GOT3 (cell line): ENCODE results near the gene MICU1.
"Not testable (repeated sequence)": the region's sequence is repeated elsewhere in the genome, so short reads cannot be mapped to it uniquely, and the experiment has no call there.

ENCODE experiments used
- DNase-seq: peaks from one replicate; lab custom pipeline; 2025; ENCODE audit warnings: mixed read lengths; lab: John Stamatoyannopoulos, UW

MICU1 gene

GRCh38 chr10:72386916-72387586, 238.8 kb downstream of the MICU1 start:
- no peak for DNase-seq

GRCh38 chr10:72385724-72386123, 240.2 kb downstream of the MICU1 start:
- no peak for DNase-seq

GRCh38 chr10:72384982-72385381, 240.9 kb downstream of the MICU1 start:
- not testable (repeated sequence) for DNase-seq

- no peak for DNase-seq
Measured at GRCh38 chr10:72379776-72380175, 246.1 kb downstream of the MICU1 start.

- no peak for DNase-seq
Measured at GRCh38 chr10:72379062-72379461, 246.8 kb downstream of the MICU1 start.

GRCh38 chr10:72375585-72375984, 250.3 kb downstream of the MICU1 start:
- DNase-seq: no peak

- no peak for DNase-seq
Measured at GRCh38 chr10:72375173-72375572, 250.7 kb downstream of the MICU1 start.

GRCh38 chr10:72370201-72370722, 255.6 kb downstream of the MICU1 start:
- DNase-seq: no peak

- no peak for DNase-seq
Measured at GRCh38 chr10:72367301-72367960, 258.4 kb downstream of the MICU1 start.

GRCh38 chr10:72365106-72365895, 260.6 kb downstream of the MICU1 start:
- DNase-seq: no peak

GRCh38 chr10:72364239-72364777, 261.6 kb downstream of the MICU1 start:
- peak; percentile 78 for DNase-seq

- DNase-seq: no peak
Measured at GRCh38 chr10:72356987-72357386, 268.9 kb downstream of the MICU1 start.

- DNase-seq: no peak
Measured at GRCh38 chr10:72356115-72356514, 269.8 kb downstream of the MICU1 start.

- no peak for DNase-seq
Measured at GRCh38 chr10:72355214-72355555, 270.7 kb downstream of the MICU1 start.

- peak; percentile 93 for DNase-seq
Measured at GRCh38 chr10:72354356-72355213, 271.3 kb downstream of the MICU1 start, which contains the start of gene DNAJB12. TSS of gene DNAJB12 (minus strand) at chr10:72354919. CDS start at chr10:72354897, 22 bp downstream.

GRCh38 chr10:72353965-72354355, 271.9 kb downstream of the MICU1 start:
- DNase-seq: no peak

GRCh38 chr10:72353028-72353964, 272.6 kb downstream of the MICU1 start:
- no peak for DNase-seq

GRCh38 chr10:72351479-72351878, 274.4 kb downstream of the MICU1 start:
- no peak for DNase-seq

GRCh38 chr10:72349438-72349837, 276.4 kb downstream of the MICU1 start:
- DNase-seq: no peak

- DNase-seq: no peak
Measured at GRCh38 chr10:72348282-72348681, 277.6 kb downstream of the MICU1 start.
